ENCODE results near the gene TEAD2.
"Not testable (repeated sequence)": the region's sequence is repeated elsewhere in the genome, so short reads cannot be mapped to it uniquely, and the experiment has no call there.

Gene TEAD2

GRCh38 chr19:49336482-49337266 lies 25.5 kb downstream of the TEAD2 start:
- no peak for DNase-seq (ENCODE audit: low read depth)
- no peak for TF ChIP-seq CTCF (IDR thresholded peaks at IDR 0.05; ENCODE audit: control insufficient read depth, extremely low read depth, insufficient read depth)
- H3K4me3 ChIP-seq (ENCODE audit: low read depth, low read length): no peak overlapping the region

- TF ChIP-seq CTCF (IDR thresholded peaks at IDR 0.05; ENCODE audit: control insufficient read depth, extremely low read depth, insufficient read depth): no peak
- no peak for DNase-seq (ENCODE audit: low read depth)
- no peak overlapping the region for H3K4me3 ChIP-seq (ENCODE audit: low read depth, low read length)
Measured at GRCh38 chr19:49335784-49336481, 26.3 kb downstream of the TEAD2 start.

- no peak within 1 kb of the TSS for H3K4me3 ChIP-seq (ENCODE audit: low read depth, low read length)
- DNase-seq (ENCODE audit: low read depth): no peak
- TF ChIP-seq CTCF (IDR thresholded peaks at IDR 0.05; ENCODE audit: control insufficient read depth, extremely low read depth, insufficient read depth): no peak
Measured at GRCh38 chr19:49335071-49335783, 27.0 kb downstream of the TEAD2 start, which contains the start of gene CD37. Gene CD37, plus strand, starts transcription at chr19:49335406. Its CDS starts 135 bp downstream, at chr19:49335541.

- no peak overlapping the region for H3K4me3 ChIP-seq (ENCODE audit: low read depth, low read length)
- DNase-seq (ENCODE audit: low read depth): no peak
- TF ChIP-seq CTCF (IDR thresholded peaks at IDR 0.05; ENCODE audit: control insufficient read depth, extremely low read depth, insufficient read depth): no peak
Measured at GRCh38 chr19:49333811-49334288, 28.4 kb downstream of the TEAD2 start.

GRCh38 chr19:49333418-49333805 lies 28.8 kb downstream of the TEAD2 start:
- no peak for TF ChIP-seq CTCF (IDR thresholded peaks at IDR 0.05; ENCODE audit: control insufficient read depth, extremely low read depth, insufficient read depth)
- no peak overlapping the region for H3K4me3 ChIP-seq (ENCODE audit: low read depth, low read length)
- DNase-seq (ENCODE audit: low read depth): no peak

GRCh38 chr19:49332691-49333417 lies 29.4 kb downstream of the TEAD2 start:
- not testable (repeated sequence) for DNase-seq (ENCODE audit: low read depth); H3K4me3 ChIP-seq (ENCODE audit: low read depth, low read length)

Data from LNCaP clone FGC (cell line).